H1 (cell line): ENCODE measurements around the gene BTK. TPM values are rescaled to one million over a fixed set of nuclear protein-coding genes. Genes with fewer than 3 reads are reported as not detected.

ENCODE experiments used
- CTCF ChIA-PET: fragments of 300-600 bp; sonication (Branson Sonifier 250); formaldehyde crosslinking; loops from one replicate; lab custom pipeline; 2021; ENCODE audit not compliant: partially characterized antibody; lab: Charles Lee
- POLR2A ChIA-PET: fragments of 300-600 bp; sonication (Branson Sonifier 250); formaldehyde crosslinking; loops from one replicate; lab custom pipeline; 2021; ENCODE audit warnings: inconsistent platforms; ENCODE audit not compliant: partially characterized antibody; lab: Charles Lee
- DNase-seq, 2 experiments: peaks; one replicate each; pipeline versions ENCODE4 v3.0.0 to v3.0.0-alpha.2; 2010 to 2022; ENCODE audit warnings: low spot score in 2 of 2, low read depth in 1 of 2, mixed read lengths in 1 of 2
- FAIRE-seq: peaks from 2 replicates; lab custom pipeline; 2011; peaks lifted over from hg19 to GRCh38; lab: Jason Lieb, UNC
- H2AFZ ChIP-seq: 2 replicates; pipeline ENCODE4 v1.8.1; 2012; ENCODE audit warnings: low read length, inconsistent platforms
- H2AK5ac ChIP-seq: 2 replicates; pipeline ENCODE4 v1.6.1; 2013; ENCODE audit warnings: low read depth, low read length
- H2BK120ac ChIP-seq: replicated peaks from 2 replicates; pipeline ENCODE3; 2013; ENCODE audit warnings: low read depth, low read length, inconsistent platforms
- H2BK12ac ChIP-seq: 2 replicates; pipeline ENCODE4 v1.6.1; 2013; ENCODE audit warnings: low read depth, low read length
- H2BK15ac ChIP-seq: 2 replicates; pipeline ENCODE4 v1.6.1; 2013; ENCODE audit warnings: low read length
- H2BK20ac ChIP-seq: 2 replicates; pipeline ENCODE4 v1.6.1; 2013; ENCODE audit warnings: low read length
- H2BK5ac ChIP-seq: 2 replicates; pipeline ENCODE4 v1.6.1; 2013; ENCODE audit warnings: low read depth, low read length
- H3K14ac ChIP-seq: 2 replicates; pipeline ENCODE4 v1.6.1; 2013; ENCODE audit warnings: inconsistent platforms; ENCODE audit not compliant: insufficient read length
- H3K18ac ChIP-seq: 2 replicates; pipeline ENCODE4 v1.6.1; 2013; ENCODE audit warnings: low read length; ENCODE audit errors: extremely low read depth
- H3K23ac ChIP-seq: 2 replicates; pipeline ENCODE4 v1.6.1; 2013; ENCODE audit warnings: inconsistent platforms; ENCODE audit not compliant: insufficient read length
- H3K23me2 ChIP-seq: 2 replicates; pipeline ENCODE4 v1.6.1; 2013; ENCODE audit warnings: low read depth, low read length
- H3K27ac ChIP-seq: 2 replicates; pipeline ENCODE4 v1.6.1; 2011; ENCODE audit warnings: low read depth, low read length, inconsistent platforms
- H3K27me3 ChIP-seq, 4 experiments: replicated peaks in 1 of 4; 1 replicate in 1 of 4; 2 replicates in 3 of 4; pipeline versions ENCODE4 v1.6.1 to v1.8.1; 2011 to 2013; ENCODE audit warnings: low read length in 3 of 4, mild to moderate bottlenecking in 3 of 4, inconsistent platforms in 2 of 4, mixed read lengths in 2 of 4, moderate library complexity in 1 of 4; ENCODE audit not compliant: control insufficient read depth in 3 of 4, insufficient read depth in 3 of 4; ENCODE audit errors: extremely low read depth in 1 of 4
- H3K36me3 ChIP-seq, 4 experiments: 2 replicates each; pipeline versions ENCODE4 v1.6.1 to v1.8.1; 2011 to 2013; ENCODE audit warnings: mild to moderate bottlenecking in 4 of 4, low read length in 3 of 4, moderate library complexity in 2 of 4, control low read depth in 1 of 4, inconsistent platforms in 1 of 4; ENCODE audit not compliant: insufficient read depth in 4 of 4, control insufficient read depth in 2 of 4
- H3K4ac ChIP-seq: replicated peaks from 2 replicates; pipeline ENCODE3; 2013; ENCODE audit warnings: low read length, low read depth, mixed read lengths, inconsistent platforms; ENCODE audit not compliant: insufficient read length
- H3K4me1 ChIP-seq, 4 experiments: replicated peaks in 1 of 4; 1 replicate in 1 of 4; 2 replicates in 3 of 4; pipeline versions ENCODE4 v1.6.1 to v1.8.1; 2011 to 2013; ENCODE audit warnings: low read length in 3 of 4, inconsistent platforms in 2 of 4, mixed read lengths in 1 of 4; ENCODE audit not compliant: insufficient read depth in 4 of 4, control insufficient read depth in 3 of 4
- H3K4me2 ChIP-seq, 2 experiments: 2 replicates each; pipeline versions ENCODE4 v1.6.1 to v1.8.1; 2011 to 2013; ENCODE audit warnings: low read depth in 2 of 2, low read length in 2 of 2, control low read depth in 1 of 2, inconsistent platforms in 1 of 2, mild to moderate bottlenecking in 1 of 2; ENCODE audit not compliant: insufficient read depth in 1 of 2
- H3K4me3 ChIP-seq, 4 experiments: fragments of 200-600, 300-600 bp in 1 of 4; sonication (generic), shearing (Covaris generic), sonication (Bioruptor Twin) in 1 of 4; 2 replicates each; pipeline versions ENCODE4 v1.5.1 to v1.8.1; 2011 to 2016; ENCODE audit warnings: low read length in 4 of 4, low read depth in 3 of 4, control low read depth in 2 of 4, inconsistent platforms in 2 of 4, mild to moderate bottlenecking in 2 of 4, mixed read lengths in 1 of 4, moderate library complexity in 1 of 4; ENCODE audit not compliant: insufficient read depth in 2 of 4; ENCODE audit errors: extremely low read depth in 1 of 4
- H3K56ac ChIP-seq: replicated peaks from 2 replicates; pipeline ENCODE3; 2013; ENCODE audit warnings: low read depth, mild to moderate bottlenecking, mixed read lengths, low read length, inconsistent platforms; ENCODE audit not compliant: insufficient read length
- H3K79me1 ChIP-seq: 2 replicates; pipeline ENCODE4 v1.6.1; 2013; ENCODE audit warnings: low read depth, low read length, control low read depth
- H3K79me2 ChIP-seq, 2 experiments: 2 replicates each; pipeline versions ENCODE4 v1.6.1 to v1.8.1; 2012 to 2013; ENCODE audit warnings: low read length in 2 of 2, mild to moderate bottlenecking in 2 of 2, inconsistent platforms in 1 of 2; ENCODE audit not compliant: insufficient read depth in 2 of 2, control insufficient read depth in 1 of 2
- H3K9ac ChIP-seq, 4 experiments: replicated peaks in 1 of 4; 1 replicate in 1 of 4; 2 replicates in 3 of 4; pipeline versions ENCODE4 v1.6.1 to v1.8.1; 2011 to 2013; ENCODE audit warnings: low read depth in 3 of 4, low read length in 3 of 4, control low read depth in 2 of 4, mild to moderate bottlenecking in 2 of 4, moderate library complexity in 2 of 4, inconsistent platforms in 1 of 4; ENCODE audit errors: extremely low read depth in 1 of 4
- H3K9me3 ChIP-seq, 2 experiments: 2 replicates each; pipeline versions ENCODE4 v1.6.1 to v1.8.1; 2012 to 2013; ENCODE audit warnings: mild to moderate bottlenecking in 2 of 2, moderate library complexity in 2 of 2, control low read depth in 1 of 2, inconsistent platforms in 1 of 2, low read depth in 1 of 2, low read length in 1 of 2, mixed read lengths in 1 of 2; ENCODE audit not compliant: insufficient read depth in 2 of 2
- H4K20me1 ChIP-seq, 2 experiments: replicated peaks in 1 of 2; 2 replicates each; pipeline versions ENCODE3 to v1.8.1; 2011 to 2013; ENCODE audit warnings: inconsistent platforms in 2 of 2, low read length in 2 of 2, mild to moderate bottlenecking in 1 of 2; ENCODE audit not compliant: insufficient read depth in 2 of 2, control insufficient read depth in 1 of 2
- H4K5ac ChIP-seq: 2 replicates; pipeline ENCODE4 v1.6.1; 2013; ENCODE audit warnings: low read length, low read depth, mixed read lengths, inconsistent platforms; ENCODE audit not compliant: insufficient read length
- H4K8ac ChIP-seq: 2 replicates; pipeline ENCODE4 v1.8.0; 2013; ENCODE audit warnings: mild to moderate bottlenecking, moderate library complexity, low read length, inconsistent platforms; ENCODE audit not compliant: insufficient read depth; ENCODE audit errors: extremely low read depth
- H4K91ac ChIP-seq: replicated peaks from 2 replicates; pipeline ENCODE3; 2013; ENCODE audit warnings: low read length, mixed read lengths, inconsistent platforms; ENCODE audit not compliant: insufficient read length
- BCL11A ChIP-seq, 2 experiments: IDR thresholded peaks; one replicate each; pipeline ENCODE4 v1.6.1; 2011; ENCODE audit warnings: low read depth in 2 of 2, low read length in 2 of 2, mild to moderate bottlenecking in 2 of 2
- CHD2 ChIP-seq: IDR thresholded peaks from 2 replicates; pipeline ENCODE4 v1.6.1; 2012; ENCODE audit warnings: low read length, improper control_type of control experiment
- EGR1 ChIP-seq: IDR thresholded peaks from 2 replicates; pipeline ENCODE4 v1.6.1; 2011; ENCODE audit warnings: low read depth, low read length, borderline replicate concordance
- HDAC2 ChIP-seq, 2 experiments: fragments of 300-600 bp in 1 of 2; sonication (generic) in 1 of 2; IDR thresholded peaks; 2 replicates each; pipeline ENCODE4 v1.6.1; 2011 to 2012; ENCODE audit warnings: low read depth in 2 of 2, low read length in 2 of 2, mild to moderate bottlenecking in 2 of 2, moderate library complexity in 2 of 2, borderline replicate concordance in 1 of 2, inconsistent platforms in 1 of 2
- NANOG ChIP-seq: IDR thresholded peaks from 2 replicates; pipeline ENCODE4 v1.6.1; 2011; ENCODE audit warnings: low read length, low read depth, mild to moderate bottlenecking, inconsistent platforms; ENCODE audit not compliant: insufficient read depth, poor library complexity, severe bottlenecking
- POLR2A ChIP-seq, 2 experiments: IDR thresholded peaks; 1 replicate in 1 of 2; 2 replicates in 1 of 2; pipeline ENCODE4 v1.6.1; 2011; ENCODE audit warnings: low read depth in 2 of 2, low read length in 2 of 2, mild to moderate bottlenecking in 2 of 2; ENCODE audit errors: control extremely low read depth in 1 of 2
- RBBP5 ChIP-seq: IDR thresholded peaks from 2 replicates; pipeline ENCODE4 v1.7.1; 2012; ENCODE audit warnings: low read depth, mild to moderate bottlenecking, inconsistent platforms, low read length, moderate library complexity, borderline replicate concordance
- RNF2 ChIP-seq: fragments of 200-900, 300-1000 bp; sonication (generic); IDR thresholded peaks from 2 replicates; pipeline ENCODE4 v1.7.1; 2016; ENCODE audit warnings: borderline replicate concordance, low read depth, mild to moderate bottlenecking, antibody characterized with exemption, low read length; ENCODE audit not compliant: poor library complexity, severe bottlenecking; ENCODE audit errors: missing control alignments
- RXRA ChIP-seq: IDR thresholded peaks from 2 replicates; pipeline ENCODE4 v1.6.1; 2011; ENCODE audit warnings: low read depth, mild to moderate bottlenecking, low read length, moderate library complexity; ENCODE audit not compliant: insufficient read depth
- TCF12 ChIP-seq: IDR thresholded peaks from 2 replicates; pipeline ENCODE4 v1.6.1; 2011; ENCODE audit warnings: low read depth, mild to moderate bottlenecking, low read length
- ZNF274 ChIP-seq: IDR thresholded peaks from 2 replicates; pipeline ENCODE4 v1.7.0; 2012; ENCODE audit warnings: low read length, borderline replicate concordance; ENCODE audit errors: extremely low read depth
- WGBS, 2 experiments: shearing (Covaris generic) in 1 of 2; methylation state at CpG; one replicate each; pipeline versions ENCODE4 v1.1.6 to v1.1.7; 2013 to 2015; ENCODE audit warnings: low lambda C conversion rate in 2 of 2, mixed read lengths in 2 of 2, inconsistent platforms in 1 of 2, low coverage in 1 of 2, missing lambda C conversion rate in 1 of 2; ENCODE audit not compliant: insufficient replicate concordance in 2 of 2, insufficient coverage in 1 of 2, insufficient read length in 1 of 2; ENCODE audit errors: extremely low coverage in 1 of 2, missing lambda C conversion rate in 1 of 2; 5-methylcytosine and 5-hydroxymethylcytosine counted together
- polyA plus RNA-seq, 7 experiments: library from polyadenylated mRNA; depleted of rRNA in 3 of 7; stranded (reverse) in 5 of 7; unstranded in 2 of 7; fragments of >200 nt in 5 of 7; fragments of 200-250 nt in 2 of 7; gene quantifications; 1 replicate in 5 of 7; 2 replicates in 1 of 7; 4 replicates in 1 of 7; pipeline versions ENCODE4 v1.2.1 to v1.2.3, GENCODE V29; 2011 to 2013; ENCODE audit warnings: missing spikeins in 2 of 7, mixed read lengths in 2 of 7
- total RNA-seq: library from RNA; stranded (reverse); fragmentation: NEBNext Ultra II Directional; extraction: Animal tissue kit (Norgen Biotek cat#: 25700); gene quantifications from 2 replicates; pipeline ENCODE4 v1.2.1, GENCODE V29; 2021

The BTK gene
- total and polyA plus RNA-seq, 2 of the 8 experiments (the other 6 are each of a cell fraction or from before 2014, with no cell fraction given): 0.06 to 0.20 TPM

GRCh38 chrX:101303790-101304189, 82.2 kb downstream of the BTK start:
- H3K27ac ChIP-seq: no peak overlapping the region
- H4K20me1 ChIP-seq: no peaks in the 10 kb centered on the region
- no peak overlapping the region for H3K4ac ChIP-seq
- H4K91ac ChIP-seq: no peak overlapping the region
- ChIA-PET CTCF (no interaction called here), POLR2A (no interaction called here)
- WGBS, 2 experiments: 88% methylated on average over 1 of the region's 1 CpG; no CpG with 5 or more reads in 1 of the 2 experiments
- no peak overlapping the region for H3K4me3 ChIP-seq
- TF ChIP-seq HDAC2 (IDR thresholded peaks at IDR 0.05; ENCODE audit: borderline replicate concordance in 1 of 2, low read depth in 2 of 2, low read length in 2 of 2) (no peak), POLR2A (IDR thresholded peaks at IDR 0.05; ENCODE audit: control extremely low read depth in 1 of 2, low read depth in 2 of 2, low read length in 2 of 2) (no peak), ZNF274 (no peak), EGR1 (no peak), TCF12 (no peak), RBBP5 (no peak), NANOG (no peak), RNF2 (no peak), BCL11A (IDR thresholded peaks at IDR 0.05; ENCODE audit: low read depth in 2 of 2, low read length in 2 of 2) (no peak), RXRA (no peak), CHD2 (no peak)
- H3K4me2 ChIP-seq: no peak overlapping the region
- H2BK120ac ChIP-seq: no peak overlapping the region
- H4K8ac ChIP-seq: no peak overlapping the region
- no peak overlapping the region for H2BK15ac ChIP-seq
- H3K4me1 ChIP-seq: no peaks in the 10 kb centered on the region
- FAIRE-seq: no peak
- H3K79me1 ChIP-seq: no peaks in the 10 kb centered on the region
- no peak overlapping the region for H3K14ac ChIP-seq
- H4K5ac ChIP-seq: no peak overlapping the region
- no peak overlapping the region for H2BK12ac ChIP-seq
- H3K36me3 ChIP-seq: no peaks in the 10 kb centered on the region
- no peaks in the 10 kb centered on the region for H3K27me3 ChIP-seq
- H3K56ac ChIP-seq: no peak overlapping the region
- H3K9me3 ChIP-seq: no peaks in the 10 kb centered on the region
- no peak overlapping the region for H3K18ac ChIP-seq
- no peak overlapping the region for H3K23ac ChIP-seq
- H3K9ac ChIP-seq: no peak overlapping the region
- no peaks in the 10 kb centered on the region for H3K79me2 ChIP-seq
- no peak overlapping the region for H2AFZ ChIP-seq
- DNase-seq: no peak
- no peaks in the 10 kb centered on the region for H3K23me2 ChIP-seq
- no peak overlapping the region for H2AK5ac ChIP-seq
- H2BK20ac ChIP-seq: no peak overlapping the region
- H2BK5ac ChIP-seq: no peak overlapping the region
